ENCODE data around the gene ME3. TPM values are rescaled to one million over a fixed set of nuclear protein-coding genes. Genes with fewer than 3 reads are reported as not detected.

Gene ME3
- total RNA-seq, 3 donors from 2014 or later (not counting 1 experiment from before 2014, with no cell fraction given): 5.2 to 7.5 (median 6.9) TPM

DNA sequence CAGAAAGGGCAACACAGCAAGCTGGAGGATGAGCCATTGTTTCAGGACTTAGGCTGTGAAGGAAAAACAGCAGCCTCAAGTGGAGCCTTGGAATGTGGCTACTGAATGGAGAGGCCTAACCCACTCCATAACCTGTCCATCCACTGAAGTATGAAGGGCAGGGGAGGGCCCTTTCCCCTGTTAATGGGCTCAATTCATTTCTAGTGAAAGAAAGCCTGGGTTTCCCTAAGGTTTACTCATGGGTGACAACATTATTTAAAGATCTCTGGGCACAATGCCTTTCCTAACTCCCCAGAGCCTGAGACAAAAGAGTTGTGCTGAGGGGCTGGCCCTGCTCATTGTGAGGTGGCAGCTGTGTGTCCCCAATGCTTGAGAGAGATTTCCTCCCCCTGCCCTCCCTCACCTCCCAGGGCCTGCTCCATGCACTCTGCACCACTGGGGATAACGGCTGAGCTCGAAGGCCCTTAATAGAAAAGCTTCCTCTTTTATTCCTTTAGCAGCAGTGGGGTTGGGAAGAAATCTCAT, 83.8 kb downstream of the ME3 start:
- H3K27me3 ChIP-seq (ENCODE audit: control insufficient read depth, insufficient read depth, low read length): no peaks in the 10 kb centered on the region
- H3K36me3 ChIP-seq (ENCODE audit: control insufficient read depth, insufficient read depth, low read length): no peaks in the 10 kb centered on the region
- H3K4me3 Mint-ChIP-seq: no peak overlapping the region
- H3K9me3 Mint-ChIP-seq: no peaks in the 10 kb centered on the region
- no peak for ATAC-seq
- DNase-seq: no peak
- no peak overlapping the region for H3K27ac Mint-ChIP-seq
- H3K27ac ChIP-seq (ENCODE audit: low read length): no peak overlapping the region
- TF ChIP-seq, protein P1, sequence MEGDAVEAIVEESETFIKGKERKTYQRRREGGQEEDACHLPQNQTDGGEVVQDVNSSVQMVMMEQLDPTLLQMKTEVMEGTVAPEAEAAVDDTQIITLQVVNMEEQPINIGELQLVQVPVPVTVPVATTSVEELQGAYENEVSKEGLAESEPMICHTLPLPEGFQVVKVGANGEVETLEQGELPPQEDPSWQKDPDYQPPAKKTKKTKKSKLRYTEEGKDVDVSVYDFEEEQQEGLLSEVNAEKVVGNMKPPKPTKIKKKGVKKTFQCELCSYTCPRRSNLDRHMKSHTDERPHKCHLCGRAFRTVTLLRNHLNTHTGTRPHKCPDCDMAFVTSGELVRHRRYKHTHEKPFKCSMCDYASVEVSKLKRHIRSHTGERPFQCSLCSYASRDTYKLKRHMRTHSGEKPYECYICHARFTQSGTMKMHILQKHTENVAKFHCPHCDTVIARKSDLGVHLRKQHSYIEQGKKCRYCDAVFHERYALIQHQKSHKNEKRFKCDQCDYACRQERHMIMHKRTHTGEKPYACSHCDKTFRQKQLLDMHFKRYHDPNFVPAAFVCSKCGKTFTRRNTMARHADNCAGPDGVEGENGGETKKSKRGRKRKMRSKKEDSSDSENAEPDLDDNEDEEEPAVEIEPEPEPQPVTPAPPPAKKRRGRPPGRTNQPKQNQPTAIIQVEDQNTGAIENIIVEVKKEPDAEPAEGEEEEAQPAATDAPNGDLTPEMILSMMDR (IDR thresholded peaks at IDR 0.05): no peak
- H3K27me3 Mint-ChIP-seq (ENCODE audit: low read depth in 2 of 2): no peaks in the 10 kb centered on the region
- WGBS (ENCODE audit: insufficient coverage): no CpG with 5 or more reads among the region's 2 CpGs
- no peak overlapping the region for H3K4me3 ChIP-seq (ENCODE audit: low read length)
- H3K36me3 Mint-ChIP-seq: no peaks in the 10 kb centered on the region
- H3K4me1 ChIP-seq (ENCODE audit: control insufficient read depth, insufficient read depth, low read length): peaks cover 9% of the 10 kb centered on the region
- intact Hi-C loops (cut with micrococcal nuclease): no loop called here
- peaks cover 14% of the 10 kb centered on the region in 2 donors for H3K4me1 Mint-ChIP-seq
- no peaks in the 10 kb centered on the region for H3K9me3 ChIP-seq (ENCODE audit: control insufficient read depth, insufficient read depth, low read length)

DNA sequence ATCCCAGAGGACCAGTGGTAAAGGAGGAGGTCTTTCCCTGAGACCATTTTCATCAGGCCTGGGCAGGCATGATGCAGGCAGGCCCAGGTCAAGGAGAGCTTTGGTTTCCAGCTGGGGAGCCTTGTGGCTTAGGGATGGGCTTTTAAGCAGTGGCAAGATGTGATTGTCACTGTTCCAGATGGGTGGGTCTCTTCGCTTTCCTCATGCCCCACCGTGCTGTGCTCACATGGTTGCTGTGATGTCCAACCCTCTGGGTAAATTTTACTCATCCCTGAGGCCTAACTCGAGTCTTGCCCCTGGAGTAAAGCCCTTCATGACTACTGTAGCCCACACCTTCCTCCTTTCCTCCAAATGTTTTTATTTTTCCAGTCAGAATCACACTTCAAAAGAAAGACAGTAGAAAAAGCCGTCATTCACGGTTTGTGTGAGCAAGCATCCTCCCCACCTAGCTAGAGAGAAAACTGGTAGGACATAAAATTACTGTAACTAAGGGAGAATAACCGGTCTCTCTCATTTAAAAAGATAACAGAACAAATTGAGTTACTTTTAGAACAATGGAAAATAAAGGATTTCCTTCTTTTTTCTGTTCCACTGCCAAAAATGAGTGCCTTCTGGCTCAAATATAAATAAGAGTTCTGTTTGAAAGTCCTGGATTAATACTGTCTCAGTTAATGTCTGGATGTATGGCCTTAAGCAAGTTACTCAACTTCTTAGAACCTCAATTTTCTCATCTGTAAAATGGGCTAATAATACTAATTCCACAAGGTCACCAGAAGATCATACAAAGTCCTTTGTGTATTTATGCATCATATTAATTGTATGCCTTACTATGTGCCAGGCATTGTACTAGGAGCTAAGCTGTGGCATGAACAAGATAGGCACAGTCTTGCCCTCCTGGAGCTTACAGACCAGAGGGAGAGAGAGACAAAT, 84.9 kb downstream of the ME3 start:
- H3K4me3 Mint-ChIP-seq: no peak overlapping the region
- TF ChIP-seq, protein P1 (IDR thresholded peaks at IDR 0.05): no peak
- Histone ChIP-seq H3K9me3 (ENCODE audit: control insufficient read depth, insufficient read depth, low read length) (no peaks in the 10 kb centered on the region), H3K4me3 (ENCODE audit: low read length) (no peak overlapping the region), H3K27ac (ENCODE audit: low read length) (no peak overlapping the region), H3K27me3 (ENCODE audit: control insufficient read depth, insufficient read depth, low read length) (no peaks in the 10 kb centered on the region), H3K4me1 (ENCODE audit: control insufficient read depth, insufficient read depth, low read length) (no peaks in the 10 kb centered on the region), H3K36me3 (ENCODE audit: control insufficient read depth, insufficient read depth, low read length) (no peaks in the 10 kb centered on the region)
- no peaks in the 10 kb centered on the region for H3K9me3 Mint-ChIP-seq
- no peak for DNase-seq
- ATAC-seq: no peak
- intact Hi-C loops (cut with micrococcal nuclease): no loop called here
- no peak overlapping the region for H3K27ac Mint-ChIP-seq
- 94% methylated on average over 5 of the region's 6 CpGs for WGBS (ENCODE audit: insufficient coverage)
- H3K4me1 Mint-ChIP-seq: peaks cover 3 to 4% of the 10 kb centered on the region in 2 donors
- H3K27me3 Mint-ChIP-seq (ENCODE audit: low read depth in 2 of 2): no peaks in the 10 kb centered on the region
- H3K36me3 Mint-ChIP-seq: no peaks in the 10 kb centered on the region

DNA sequence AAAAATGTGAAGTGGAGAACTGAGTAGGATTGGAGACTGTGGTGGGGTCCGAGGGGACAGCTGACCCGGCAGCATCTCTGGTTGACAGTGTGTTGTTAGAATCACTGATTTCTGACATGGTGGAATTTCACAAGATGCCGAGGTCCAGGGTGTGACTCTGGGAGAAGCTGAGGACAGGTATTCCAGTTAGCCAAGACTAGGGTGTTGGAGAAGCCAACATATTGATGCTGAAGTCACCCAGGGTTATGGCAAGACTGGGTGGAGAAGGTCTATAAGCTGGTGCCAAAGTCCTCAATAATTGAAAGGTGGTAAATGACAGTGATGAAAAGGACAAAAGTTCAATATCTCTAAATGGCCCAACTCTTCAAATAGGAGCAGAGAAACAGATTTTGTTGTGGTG, 86.1 kb downstream of the ME3 start:
- 93% methylated on average over 3 of the region's 3 CpGs for WGBS (ENCODE audit: insufficient coverage)
- DNase-seq: no peak

More for the DNA sequence above, 86.1 kb downstream of the ME3 start:
- ATAC-seq: no peak
- Mint-ChIP-seq H3K9me3 (no peaks in the 10 kb centered on the region), H3K4me3 (no peak overlapping the region), H3K36me3 (no peaks in the 10 kb centered on the region), H3K27me3 (ENCODE audit: low read depth in 2 of 2) (peaks cover 0 to 3% of the 10 kb centered on the region in 2 donors), H3K4me1 (no peaks in the 10 kb centered on the region), H3K27ac (no peak overlapping the region)
- TF ChIP-seq, protein P1 (IDR thresholded peaks at IDR 0.05): no peak
- no peaks in the 10 kb centered on the region for H3K9me3 ChIP-seq (ENCODE audit: control insufficient read depth, insufficient read depth, low read length)
- no peaks in the 10 kb centered on the region for H3K36me3 ChIP-seq (ENCODE audit: control insufficient read depth, insufficient read depth, low read length)
- intact Hi-C loops (cut with micrococcal nuclease): no loop called here
- no peaks in the 10 kb centered on the region for H3K4me1 ChIP-seq (ENCODE audit: control insufficient read depth, insufficient read depth, low read length)
- no peak overlapping the region for H3K27ac ChIP-seq (ENCODE audit: low read length)
- no peaks in the 10 kb centered on the region for H3K27me3 ChIP-seq (ENCODE audit: control insufficient read depth, insufficient read depth, low read length)
- H3K4me3 ChIP-seq (ENCODE audit: low read length): no peak overlapping the region
